ENCODE data around the gene TTYH3.
"Not testable (repeated sequence)": the region's sequence is repeated elsewhere in the genome, so short reads cannot be mapped to it uniquely, and the experiment has no call there.

TTYH3 gene

GRCh38 chr7:2665359-2665791 lies 33.6 kb downstream of the TTYH3 start:
- Histone ChIP-seq H3K4me1 (ENCODE audit: control insufficient read depth in 2 of 2, insufficient read depth in 2 of 2, low read length in 2 of 2) (peaks cover 4 to 14% of the 10 kb centered on the region in 2 donors), H3K27me3 (ENCODE audit: control insufficient read depth in 2 of 2, insufficient read depth in 2 of 2, low read length in 2 of 2) (peaks cover 0 to 4% of the 10 kb centered on the region in 2 donors), H3K9me3 (ENCODE audit: control insufficient read depth in 2 of 2, low read length in 2 of 2) (no peaks in the 10 kb centered on the region), H3K36me3 (ENCODE audit: control insufficient read depth in 2 of 2, insufficient read depth in 2 of 2, low read length in 2 of 2) (no peaks in the 10 kb centered on the region), H3K9ac (ENCODE audit: low read depth in 1 of 2, low read length in 2 of 2) (no peak overlapping the region), H3K27ac (ENCODE audit: low read depth in 2 of 2, low read length in 2 of 2) (no peak overlapping the region), H3K4me3 (ENCODE audit: low read length in 2 of 2) (no peak overlapping the region)

- no peaks in the 10 kb centered on the region for H3K36me3 ChIP-seq (ENCODE audit: control insufficient read depth in 2 of 2, insufficient read depth in 2 of 2, low read length in 2 of 2)
These were observed 34.4 kb downstream of the TTYH3 start for GRCh38 chr7:2666155-2666554.

DNA sequence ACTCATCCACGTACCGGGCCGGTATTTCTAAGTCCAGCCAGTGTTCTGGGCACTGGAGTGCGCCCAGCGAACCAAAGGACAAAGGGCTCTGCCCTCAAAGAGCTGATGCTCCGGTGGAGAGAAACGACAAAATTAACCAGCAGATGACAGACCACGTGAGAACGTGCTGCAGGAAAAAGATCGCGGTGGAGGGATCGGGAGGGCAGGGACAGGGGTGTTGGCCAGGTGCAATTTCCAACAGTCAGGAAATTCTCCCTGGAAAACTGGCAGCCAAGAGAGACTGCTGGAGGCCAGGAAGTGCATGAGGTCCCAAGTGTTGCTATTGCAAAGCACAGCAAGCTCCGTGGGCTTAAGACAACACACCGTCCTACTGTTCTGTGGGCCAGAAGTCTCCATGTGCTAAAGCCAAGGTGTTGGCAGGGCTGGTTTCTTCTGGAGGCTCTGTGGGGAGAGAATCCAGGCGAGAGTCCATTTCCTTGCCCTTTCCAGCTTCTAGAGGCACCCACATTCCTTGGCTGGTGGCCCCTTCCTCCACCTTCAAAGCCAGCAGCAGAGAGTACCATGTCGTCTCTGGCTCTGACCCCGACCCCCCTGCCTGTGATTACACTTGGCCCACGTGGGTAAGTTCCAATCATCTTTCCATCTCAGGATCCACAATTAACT lies 34.9 kb downstream of the TTYH3 start:
- Histone ChIP-seq H3K4me3 (ENCODE audit: low read length in 2 of 2) (no peak overlapping the region), H3K36me3 (ENCODE audit: control insufficient read depth in 2 of 2, insufficient read depth in 2 of 2, low read length in 2 of 2) (no peaks in the 10 kb centered on the region), H3K27me3 (ENCODE audit: control insufficient read depth in 2 of 2, insufficient read depth in 2 of 2, low read length in 2 of 2) (peaks cover 0 to 4% of the 10 kb centered on the region in 2 donors), H3K4me1 (ENCODE audit: control insufficient read depth in 2 of 2, insufficient read depth in 2 of 2, low read length in 2 of 2) (peaks cover 4 to 7% of the 10 kb centered on the region in 2 donors), H3K9ac (ENCODE audit: low read depth in 1 of 2, low read length in 2 of 2) (no peak overlapping the region), H3K9me3 (ENCODE audit: control insufficient read depth in 2 of 2, low read length in 2 of 2) (no peaks in the 10 kb centered on the region), H3K27ac (ENCODE audit: low read depth in 2 of 2, low read length in 2 of 2) (no peak overlapping the region)

More at GRCh38 chr7:2666155-2666554, 34.4 kb downstream of the TTYH3 start:
- no peak overlapping the region for H3K27ac ChIP-seq (ENCODE audit: low read depth in 2 of 2, low read length in 2 of 2)
- H3K9me3 ChIP-seq (ENCODE audit: control insufficient read depth in 2 of 2, low read length in 2 of 2): no peaks in the 10 kb centered on the region
- peaks cover 4 to 12% of the 10 kb centered on the region in 2 donors for H3K4me1 ChIP-seq (ENCODE audit: control insufficient read depth in 2 of 2, insufficient read depth in 2 of 2, low read length in 2 of 2)
- peaks cover 0 to 4% of the 10 kb centered on the region in 2 donors for H3K27me3 ChIP-seq (ENCODE audit: control insufficient read depth in 2 of 2, insufficient read depth in 2 of 2, low read length in 2 of 2)
- H3K9ac ChIP-seq (ENCODE audit: low read depth in 1 of 2, low read length in 2 of 2): no peak overlapping the region
- H3K4me3 ChIP-seq (ENCODE audit: low read length in 2 of 2): no peak overlapping the region

- peaks cover 0 to 4% of the 10 kb centered on the region in 2 donors for H3K27me3 ChIP-seq (ENCODE audit: control insufficient read depth in 2 of 2, insufficient read depth in 2 of 2, low read length in 2 of 2)
- H3K9me3 ChIP-seq (ENCODE audit: control insufficient read depth in 2 of 2, low read length in 2 of 2): no peaks in the 10 kb centered on the region
- no peaks in the 10 kb centered on the region for H3K36me3 ChIP-seq (ENCODE audit: control insufficient read depth in 2 of 2, insufficient read depth in 2 of 2, low read length in 2 of 2)
- no peak overlapping the region for H3K9ac ChIP-seq (ENCODE audit: low read depth in 1 of 2, low read length in 2 of 2)
- H3K27ac ChIP-seq (ENCODE audit: low read depth in 2 of 2, low read length in 2 of 2): no peak overlapping the region
- H3K4me1 ChIP-seq (ENCODE audit: control insufficient read depth in 2 of 2, insufficient read depth in 2 of 2, low read length in 2 of 2): peaks cover 4% of the 10 kb centered on the region in 2 donors
- H3K4me3 ChIP-seq (ENCODE audit: low read length in 2 of 2): no peak overlapping the region
These were observed 36.1 kb downstream of the TTYH3 start for GRCh38 chr7:2667843-2668242.

DNA sequence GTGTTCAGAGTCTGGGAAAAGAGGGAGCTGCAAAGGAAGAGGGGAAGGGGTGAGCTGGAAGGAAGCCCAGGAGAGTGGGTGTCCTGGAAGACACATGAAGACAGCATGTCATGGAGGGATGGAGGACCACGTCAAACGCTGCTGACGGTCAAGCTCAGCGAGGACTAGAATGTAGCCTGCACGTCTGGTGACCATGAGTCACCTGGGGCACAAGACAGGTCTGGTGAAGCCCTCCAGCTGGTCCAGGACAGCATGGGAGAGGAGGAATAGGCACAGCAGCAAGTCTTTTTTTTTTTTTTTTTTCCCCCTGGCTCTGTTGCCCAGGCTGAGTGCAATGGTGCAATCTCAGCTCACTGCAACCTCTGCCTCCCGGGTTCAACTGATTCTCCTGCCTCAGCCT lies 36.6 kb downstream of the TTYH3 start:
- Histone ChIP-seq H3K27ac (ENCODE audit: low read depth in 2 of 2, low read length in 2 of 2) (no peak overlapping the region), H3K4me3 (ENCODE audit: low read length in 2 of 2) (no peak overlapping the region)

GRCh38 chr7:2670171-2670570 lies 38.4 kb downstream of the TTYH3 start:
- no peaks in the 10 kb centered on the region for H3K9me3 ChIP-seq (ENCODE audit: control insufficient read depth in 2 of 2, low read length in 2 of 2)
- H3K27ac ChIP-seq (ENCODE audit: low read depth in 2 of 2, low read length in 2 of 2): no peak overlapping the region
- peaks cover 0 to 4% of the 10 kb centered on the region in 2 donors for H3K4me1 ChIP-seq (ENCODE audit: control insufficient read depth in 2 of 2, insufficient read depth in 2 of 2, low read length in 2 of 2)
- H3K27me3 ChIP-seq (ENCODE audit: control insufficient read depth in 2 of 2, insufficient read depth in 2 of 2, low read length in 2 of 2): peaks cover 0 to 4% of the 10 kb centered on the region in 2 donors
- no peak overlapping the region for H3K9ac ChIP-seq (ENCODE audit: low read depth in 1 of 2, low read length in 2 of 2)
- H3K36me3 ChIP-seq (ENCODE audit: control insufficient read depth in 2 of 2, insufficient read depth in 2 of 2, low read length in 2 of 2): no peaks in the 10 kb centered on the region
- H3K4me3 ChIP-seq (ENCODE audit: low read length in 2 of 2): no peak overlapping the region

More for the DNA sequence above, 36.6 kb downstream of the TTYH3 start:
- peaks cover 2 to 4% of the 10 kb centered on the region in 2 donors for H3K4me1 ChIP-seq (ENCODE audit: control insufficient read depth in 2 of 2, insufficient read depth in 2 of 2, low read length in 2 of 2)
- H3K36me3 ChIP-seq (ENCODE audit: control insufficient read depth in 2 of 2, insufficient read depth in 2 of 2, low read length in 2 of 2): no peaks in the 10 kb centered on the region
- H3K9ac ChIP-seq (ENCODE audit: low read depth in 1 of 2, low read length in 2 of 2): no peak overlapping the region
- H3K9me3 ChIP-seq (ENCODE audit: control insufficient read depth in 2 of 2, low read length in 2 of 2): no peaks in the 10 kb centered on the region
- peaks cover 0 to 4% of the 10 kb centered on the region in 2 donors for H3K27me3 ChIP-seq (ENCODE audit: control insufficient read depth in 2 of 2, insufficient read depth in 2 of 2, low read length in 2 of 2)

GRCh38 chr7:2670720-2671391 lies 39.1 kb downstream of the TTYH3 start:
- no peak overlapping the region for H3K9ac ChIP-seq (ENCODE audit: low read depth in 1 of 2, low read length in 2 of 2)
- no peak overlapping the region for H3K4me3 ChIP-seq (ENCODE audit: low read length in 2 of 2)

GRCh38 chr7:2673214-2673613 lies 41.4 kb downstream of the TTYH3 start:
- H3K4me1 ChIP-seq (ENCODE audit: control insufficient read depth in 2 of 2, insufficient read depth in 2 of 2, low read length in 2 of 2); H3K9ac ChIP-seq (ENCODE audit: low read depth in 1 of 2, low read length in 2 of 2); H3K4me3 ChIP-seq (ENCODE audit: low read length in 2 of 2); H3K27ac ChIP-seq (ENCODE audit: low read depth in 2 of 2, low read length in 2 of 2); H3K36me3 ChIP-seq (ENCODE audit: control insufficient read depth in 2 of 2, insufficient read depth in 2 of 2, low read length in 2 of 2); H3K9me3 ChIP-seq (ENCODE audit: control insufficient read depth in 2 of 2, low read length in 2 of 2); H3K27me3 ChIP-seq (ENCODE audit: control insufficient read depth in 2 of 2, insufficient read depth in 2 of 2, low read length in 2 of 2): not testable (repeated sequence)

More at GRCh38 chr7:2670720-2671391, 39.1 kb downstream of the TTYH3 start:
- H3K36me3 ChIP-seq (ENCODE audit: control insufficient read depth in 2 of 2, insufficient read depth in 2 of 2, low read length in 2 of 2): no peaks in the 10 kb centered on the region
- H3K27me3 ChIP-seq (ENCODE audit: control insufficient read depth in 2 of 2, insufficient read depth in 2 of 2, low read length in 2 of 2): peaks cover 0 to 4% of the 10 kb centered on the region in 2 donors
- no peaks in the 10 kb centered on the region for H3K9me3 ChIP-seq (ENCODE audit: control insufficient read depth in 2 of 2, low read length in 2 of 2)
- H3K27ac ChIP-seq (ENCODE audit: low read depth in 2 of 2, low read length in 2 of 2): no peak overlapping the region
- H3K4me1 ChIP-seq (ENCODE audit: control insufficient read depth in 2 of 2, insufficient read depth in 2 of 2, low read length in 2 of 2): peaks cover 0 to 4% of the 10 kb centered on the region in 2 donors

- Histone ChIP-seq H3K27ac (ENCODE audit: low read depth in 2 of 2, low read length in 2 of 2) (no peak overlapping the region), H3K9ac (ENCODE audit: low read depth in 1 of 2, low read length in 2 of 2) (no peak overlapping the region), H3K27me3 (ENCODE audit: control insufficient read depth in 2 of 2, insufficient read depth in 2 of 2, low read length in 2 of 2) (peaks cover 0 to 4% of the 10 kb centered on the region in 2 donors), H3K4me3 (ENCODE audit: low read length in 2 of 2) (no peak overlapping the region), H3K9me3 (ENCODE audit: control insufficient read depth in 2 of 2, low read length in 2 of 2) (no peaks in the 10 kb centered on the region), H3K36me3 (ENCODE audit: control insufficient read depth in 2 of 2, insufficient read depth in 2 of 2, low read length in 2 of 2) (no peaks in the 10 kb centered on the region), H3K4me1 (ENCODE audit: control insufficient read depth in 2 of 2, insufficient read depth in 2 of 2, low read length in 2 of 2) (no peaks in the 10 kb centered on the region)
These were observed 42.1 kb downstream of the TTYH3 start for GRCh38 chr7:2673934-2674333.

DNA sequence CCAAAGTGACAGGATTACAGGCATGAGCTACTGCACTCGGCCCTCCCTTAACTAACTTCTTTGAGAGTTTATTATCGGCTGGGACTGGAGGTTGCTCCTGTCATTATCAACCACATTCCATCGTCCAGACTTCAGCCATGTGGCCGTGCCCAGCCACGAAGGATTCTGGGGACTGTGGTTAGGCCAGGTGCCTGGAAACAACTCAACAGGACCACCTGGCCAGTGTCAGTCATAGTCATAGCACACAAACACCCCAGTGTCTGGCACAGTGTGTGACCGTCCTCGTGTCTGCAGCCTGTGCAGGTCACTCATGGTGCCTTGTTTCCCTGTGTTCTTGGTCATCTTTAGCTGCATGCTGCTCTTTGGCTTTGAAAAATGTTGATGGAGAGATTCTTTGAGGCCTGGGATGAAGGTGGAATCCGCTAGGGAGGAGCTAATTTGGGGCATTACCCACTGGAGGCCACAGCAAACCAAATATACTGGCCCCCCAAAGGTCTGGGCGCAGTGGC lies 43.5 kb downstream of the TTYH3 start:
- H3K4me1 ChIP-seq (ENCODE audit: control insufficient read depth in 2 of 2, insufficient read depth in 2 of 2, low read length in 2 of 2): no peaks in the 10 kb centered on the region
- no peak overlapping the region for H3K4me3 ChIP-seq (ENCODE audit: low read length in 2 of 2)
- no peaks in the 10 kb centered on the region for H3K36me3 ChIP-seq (ENCODE audit: control insufficient read depth in 2 of 2, insufficient read depth in 2 of 2, low read length in 2 of 2)
- no peaks in the 10 kb centered on the region for H3K9me3 ChIP-seq (ENCODE audit: control insufficient read depth in 2 of 2, low read length in 2 of 2)
- no peak overlapping the region for H3K9ac ChIP-seq (ENCODE audit: low read depth in 1 of 2, low read length in 2 of 2)
- H3K27me3 ChIP-seq (ENCODE audit: control insufficient read depth in 2 of 2, insufficient read depth in 2 of 2, low read length in 2 of 2): peaks cover 2 to 7% of the 10 kb centered on the region in 2 donors
- no peak overlapping the region for H3K27ac ChIP-seq (ENCODE audit: low read depth in 2 of 2, low read length in 2 of 2)

All from mucosa of rectum (tissue), 2 donors.